Measurements from ENCODE around the gene KCTD20.
"Not testable (repeated sequence)": the region's sequence is repeated elsewhere in the genome, so short reads cannot be mapped to it uniquely, and the experiment has no call there.

Gene KCTD20

GRCh38 chr6:36442671-36443470, at the start of gene KCTD20, which contains the start of gene PXT1:
KCTD20 (plus strand) TSS chr6:36443000; CDS start chr6:36470098, 27,098 bp downstream.
PXT1 (minus strand) TSS chr6:36442854; CDS start chr6:36426082, 16,772 bp downstream.
- peak; percentile 60 for DNase-seq

DNA sequence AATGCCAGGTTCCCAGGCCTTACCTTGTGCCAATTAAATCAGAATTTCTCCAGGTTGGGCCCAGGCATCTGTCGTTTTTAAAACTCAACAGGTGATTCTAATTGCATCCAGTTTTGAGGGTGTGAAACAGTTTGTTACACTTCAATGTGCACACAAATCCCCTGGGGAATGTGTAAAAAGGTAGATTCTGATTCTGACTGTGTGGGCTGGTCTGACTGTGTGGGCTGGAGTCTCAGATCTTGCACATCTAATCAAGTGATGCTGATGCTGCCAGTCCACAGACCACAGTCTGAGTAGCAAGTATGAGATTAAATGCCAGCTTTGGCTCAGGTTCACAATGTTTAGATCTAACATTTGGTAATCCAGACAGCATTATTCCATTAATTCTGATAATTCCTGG, 42.8 kb upstream of the KCTD20 start:
- no peak for DNase-seq

DNA sequence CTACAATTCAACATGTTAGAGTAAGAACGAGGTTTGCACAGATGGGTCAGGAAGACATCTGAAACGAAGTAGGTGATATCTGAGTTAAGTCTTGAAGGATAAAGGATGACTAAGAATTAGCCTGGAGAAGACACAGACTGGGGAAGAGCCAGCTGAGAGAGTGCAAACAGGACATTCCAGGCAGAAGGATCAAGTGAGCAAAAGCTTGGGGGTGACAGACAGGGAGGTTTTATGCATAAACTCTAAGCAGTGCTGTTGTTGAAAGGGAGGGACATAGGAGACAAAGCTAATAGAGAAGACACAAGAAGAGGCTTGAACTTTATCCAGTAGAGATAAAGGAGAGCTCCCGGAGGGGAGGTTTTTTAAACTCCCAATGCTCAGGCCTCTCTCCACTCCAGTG, 40.3 kb upstream of the KCTD20 start:
- DNase-seq = no peak

GRCh38 chr6:36404164-36404563, 38.6 kb upstream of the KCTD20 start:
- no peak for DNase-seq

DNA sequence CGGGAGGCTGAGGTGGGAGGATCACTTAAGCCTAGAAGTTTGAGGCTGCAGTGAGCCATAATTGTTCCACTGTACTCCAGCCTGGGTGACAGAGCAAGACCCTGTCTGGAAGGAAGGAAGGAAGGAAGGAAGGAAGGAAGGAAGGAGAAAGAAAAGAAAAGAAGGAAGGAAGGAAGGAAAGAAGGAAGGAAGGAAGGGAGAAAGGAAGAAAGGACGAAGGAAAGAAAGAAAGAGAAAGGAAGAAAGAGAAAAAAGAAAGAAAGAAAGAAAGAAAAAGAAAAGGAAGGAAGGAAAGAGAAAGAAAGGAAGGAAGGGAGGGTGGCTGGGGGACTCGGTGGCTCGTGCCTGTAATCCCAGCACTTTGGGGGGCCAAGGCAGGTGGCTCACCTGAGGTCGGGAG, 33.1 kb upstream of the KCTD20 start:
- DNase-seq = not testable (repeated sequence)

DNA sequence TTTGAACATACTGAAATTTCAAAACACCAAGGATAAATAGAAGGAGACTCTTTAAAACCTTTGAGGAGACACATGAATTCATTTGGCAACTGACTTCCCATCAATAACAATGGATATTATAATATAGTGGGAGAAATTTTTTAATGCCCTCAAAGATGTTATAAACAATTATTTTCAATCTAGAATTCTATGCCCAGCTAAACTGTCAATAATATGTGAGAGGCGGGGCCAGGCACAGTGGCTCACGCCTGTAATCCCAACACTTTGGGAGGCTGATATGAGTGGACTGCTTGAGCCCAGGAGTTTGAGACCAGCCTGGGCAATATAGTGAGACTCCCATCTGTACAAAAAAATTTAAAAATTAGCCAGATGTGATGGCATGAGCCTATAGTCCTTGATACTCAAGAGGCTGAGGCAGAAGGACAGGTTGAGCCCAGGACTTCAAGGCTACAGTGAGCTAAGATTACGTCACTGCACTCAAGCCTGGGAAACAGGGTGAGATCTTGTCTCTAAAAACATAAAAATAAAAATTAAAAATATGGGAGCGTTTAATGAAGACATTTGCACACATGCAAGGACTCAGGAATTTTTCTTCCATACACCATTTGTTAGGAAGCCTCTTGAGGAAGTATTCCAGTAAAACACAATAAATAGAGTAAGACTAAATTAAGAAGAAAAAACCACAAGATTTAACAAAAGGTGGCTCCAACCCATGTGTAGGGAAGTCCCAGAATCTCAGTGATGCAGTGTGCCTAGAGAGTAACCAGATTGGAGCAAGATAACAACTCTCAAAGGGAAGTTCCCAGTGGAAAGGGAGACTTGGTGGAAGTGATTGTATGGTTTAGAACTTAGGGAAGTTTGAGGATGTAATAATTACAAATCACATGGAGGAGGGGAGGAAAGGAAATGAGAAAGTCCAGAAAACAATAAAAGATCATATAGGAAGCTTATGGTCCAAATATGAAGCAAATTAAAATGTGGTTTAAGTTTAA, 29.0 kb upstream of the KCTD20 start:
- no peak for DNase-seq

DNA sequence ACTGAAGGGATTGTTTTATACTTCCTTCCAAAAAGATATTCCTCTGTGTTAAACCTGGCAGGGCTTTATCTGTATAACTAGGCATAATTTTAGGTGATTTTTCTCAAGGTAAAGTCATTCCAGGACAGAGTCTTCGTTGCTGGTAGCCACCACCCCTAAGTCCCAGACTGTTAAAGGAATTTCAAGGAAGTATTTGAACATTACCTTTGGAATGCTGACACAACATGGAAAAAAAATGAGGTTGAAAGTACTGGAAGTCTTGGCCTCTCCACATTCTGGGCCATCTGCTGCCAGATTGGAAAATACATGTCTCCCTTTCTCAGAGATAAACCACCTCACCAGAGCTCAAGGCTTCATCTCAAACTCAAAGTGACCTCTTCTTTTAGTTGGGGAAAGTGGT, 28.3 kb upstream of the KCTD20 start:
- DNase-seq = no peak

- DNase-seq = no peak
These were observed 24.2 kb upstream of the KCTD20 start for GRCh38 chr6:36418558-36418957.

GRCh38 chr6:36419310-36419709, 23.5 kb upstream of the KCTD20 start:
- DNase-seq = no peak

DNA sequence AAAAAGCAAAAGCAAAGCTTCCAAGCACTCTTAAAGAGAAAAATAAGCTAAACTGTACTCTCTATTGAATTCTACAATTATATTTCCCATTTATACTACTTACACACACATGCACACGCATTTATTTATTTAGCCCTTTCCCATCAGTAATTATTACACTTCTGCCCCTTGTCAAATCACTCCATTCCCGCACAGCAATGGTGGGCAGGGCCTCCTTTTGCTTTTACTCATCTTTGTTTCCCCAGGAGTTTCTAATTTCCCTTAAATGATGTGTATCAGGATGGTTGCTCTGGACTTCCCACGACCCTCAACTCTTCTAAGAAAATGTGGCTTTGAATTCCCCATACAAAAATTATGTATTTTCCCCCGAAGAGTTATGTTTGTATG, 20.1 kb upstream of the KCTD20 start:
- DNase-seq = no peak

GRCh38 chr6:36423101-36423824, 19.5 kb upstream of the KCTD20 start:
- DNase-seq = peak; percentile 98

GRCh38 chr6:36426622-36427021, 16.2 kb upstream of the KCTD20 start:
- no peak for DNase-seq

DNA sequence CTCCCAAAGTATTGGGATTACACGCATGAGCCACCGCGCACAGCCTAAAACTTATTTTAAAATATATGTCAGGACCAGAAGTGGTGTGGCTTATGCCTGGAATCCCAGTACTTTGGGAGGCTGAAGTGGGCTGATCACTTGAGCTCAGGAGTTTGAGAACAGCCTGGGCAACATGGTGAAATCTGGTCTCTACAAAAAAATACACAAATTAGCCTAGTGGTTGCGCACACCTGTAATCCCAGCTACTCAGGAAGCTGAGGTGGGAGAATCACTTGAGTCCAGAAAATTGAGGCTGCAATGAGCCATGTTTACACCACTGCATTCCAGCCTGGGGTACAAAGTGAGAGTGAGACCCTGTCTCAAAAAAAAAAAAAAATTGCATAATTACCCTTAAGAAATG, 13.9 kb upstream of the KCTD20 start:
- DNase-seq = no peak

GRCh38 chr6:36430351-36430750, 12.4 kb upstream of the KCTD20 start:
- DNase-seq = no peak

- DNase-seq = no peak
These were observed 11.6 kb upstream of the KCTD20 start for GRCh38 chr6:36431197-36431596.

DNA sequence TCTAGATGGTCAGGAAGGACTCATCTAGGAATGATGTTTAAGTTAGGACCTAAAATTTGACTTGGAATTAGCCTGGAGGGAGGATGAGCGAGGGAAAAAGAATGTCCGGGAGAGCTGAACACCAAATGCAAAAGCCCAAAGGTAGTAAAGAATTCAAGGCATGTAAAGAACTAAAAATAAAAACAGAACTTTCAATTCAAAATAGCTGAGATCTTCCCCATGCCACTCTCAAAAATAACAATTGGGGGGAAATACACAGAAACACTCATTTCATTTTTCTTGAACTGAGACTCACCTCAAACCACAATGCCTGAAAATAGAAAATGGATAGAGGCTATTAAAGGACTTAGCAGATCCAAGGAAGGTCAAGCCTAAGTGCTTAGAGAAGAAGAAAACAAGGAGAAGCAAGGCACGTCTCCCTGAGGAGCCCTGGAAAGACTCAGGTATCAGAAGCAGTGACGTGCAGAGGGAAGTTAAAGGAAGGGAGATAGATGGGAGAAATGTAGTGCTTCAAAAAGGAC, 10.6 kb upstream of the KCTD20 start:
- no peak for DNase-seq

- DNase-seq = no peak
These were observed 6.3 kb upstream of the KCTD20 start for GRCh38 chr6:36436466-36436865.

DNA sequence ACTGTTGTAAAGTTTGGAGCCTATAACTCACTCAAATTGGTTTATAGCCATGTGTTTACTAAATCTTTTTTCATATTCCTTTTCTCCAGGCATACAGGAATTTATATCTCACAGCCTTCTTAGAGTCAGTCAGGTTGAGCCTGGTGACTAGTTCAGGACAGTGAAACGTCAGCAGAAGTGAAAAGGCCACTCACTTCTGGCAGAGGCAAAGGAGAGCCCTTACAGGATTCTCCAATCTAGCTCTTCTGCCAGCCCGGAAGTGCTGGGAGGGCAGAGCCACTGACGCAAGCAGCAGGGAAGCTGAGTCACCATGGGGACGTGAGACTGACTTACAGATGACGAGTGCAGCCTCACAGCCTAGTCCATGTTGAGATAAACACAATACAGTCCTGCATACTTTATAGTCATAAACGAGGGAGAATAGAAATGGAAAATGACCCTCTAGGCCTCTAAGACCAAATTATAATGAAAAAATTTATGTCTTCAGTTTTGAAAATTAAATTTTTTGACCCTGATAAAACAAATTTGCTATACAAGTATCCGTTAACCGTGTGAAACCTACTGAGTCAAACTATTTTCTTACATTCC, 1.4 kb upstream of the KCTD20 start:
- DNase-seq = peak; percentile 84

DNA sequence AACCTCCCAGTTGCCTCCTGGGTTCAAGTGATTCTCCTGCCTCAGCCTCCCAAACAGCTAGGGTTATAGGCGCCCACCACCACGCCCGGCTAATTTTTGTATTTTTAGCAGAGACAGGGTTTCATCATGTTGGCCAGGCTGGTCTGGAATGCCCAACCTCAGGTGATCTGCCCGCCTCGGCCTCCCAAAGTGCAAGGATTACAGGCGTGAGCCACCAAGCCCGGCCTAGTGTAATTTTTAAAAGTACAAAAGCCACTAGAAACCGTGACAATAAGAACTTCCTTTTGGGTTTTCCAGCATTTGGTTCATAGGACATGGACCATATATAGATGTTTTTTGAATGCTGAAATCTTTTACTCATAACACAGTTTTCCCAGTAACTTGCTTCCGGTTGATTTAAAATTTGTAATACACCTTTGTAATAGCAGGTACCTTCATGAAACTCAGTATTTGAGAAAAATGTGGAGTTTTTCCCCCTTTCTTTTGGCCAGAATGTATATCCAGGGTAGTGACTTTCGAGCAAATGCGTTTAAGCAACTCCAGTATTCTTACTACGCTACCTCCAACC, 613 bp upstream of the KCTD20 start:
- DNase-seq = peak; percentile 53

DNA sequence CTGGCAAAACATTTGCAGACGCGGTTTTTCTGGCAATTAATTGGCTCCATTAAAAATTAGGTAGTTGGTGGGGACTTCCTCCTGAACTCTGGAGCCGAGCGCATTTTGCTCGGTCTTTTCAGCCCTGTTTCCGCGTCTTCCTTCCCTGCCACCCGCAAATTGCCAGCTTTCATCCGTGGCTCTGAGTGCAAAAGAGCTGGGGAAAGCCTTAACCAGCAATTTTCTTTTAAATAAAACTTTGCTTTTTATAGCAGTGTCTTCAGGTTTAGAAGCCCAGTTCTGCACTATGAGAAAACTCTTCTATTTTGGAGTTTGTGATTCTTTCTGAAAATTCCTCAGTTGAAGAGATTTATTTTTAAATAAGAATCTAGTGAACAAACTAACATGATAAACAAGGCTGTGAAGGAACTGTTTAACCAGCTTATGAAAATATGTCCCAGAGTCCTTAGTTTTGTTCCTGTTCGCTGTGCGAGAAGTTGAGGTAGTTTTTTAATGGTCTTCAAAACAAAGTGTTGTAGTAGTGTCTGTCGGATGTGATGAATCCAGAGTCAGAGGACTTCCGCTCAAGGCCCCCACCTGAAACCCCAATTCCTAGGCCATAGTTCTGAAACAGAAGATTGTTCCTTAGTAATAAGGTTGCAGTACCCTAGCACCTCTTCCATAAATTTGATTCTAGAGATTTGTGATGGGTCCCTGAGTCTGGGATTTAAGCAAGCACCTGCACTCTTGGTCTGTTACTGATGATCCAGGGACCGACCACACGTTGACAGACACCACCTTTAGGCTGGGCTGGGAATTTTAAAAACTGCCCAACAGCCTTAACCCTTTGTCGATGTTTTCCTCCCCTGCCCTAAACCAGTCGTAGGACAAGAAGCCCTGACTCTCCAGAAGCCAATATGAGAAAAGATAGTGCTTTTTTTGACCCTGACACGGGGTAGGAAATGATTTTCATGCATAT, 950 bp downstream of the KCTD20 start:
- DNase-seq = peak; percentile 46

DNA sequence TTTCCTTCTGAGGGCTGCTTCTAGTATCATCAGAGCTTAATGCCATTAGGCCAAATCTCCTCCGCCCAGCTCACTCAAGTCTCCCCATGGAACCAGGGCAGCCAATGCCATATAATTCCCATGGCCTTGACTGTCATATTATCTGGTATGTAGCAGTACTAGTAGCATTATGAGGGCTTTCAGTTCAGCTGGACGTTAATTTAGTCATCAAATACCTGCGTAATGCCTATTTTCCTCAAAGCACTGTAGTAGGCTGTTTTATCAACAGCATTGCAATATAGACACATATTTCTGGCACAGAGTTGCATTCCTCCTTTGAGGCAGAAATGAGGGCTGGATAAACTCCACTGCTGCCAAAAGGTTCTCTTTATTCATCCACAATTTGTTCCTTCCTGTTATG, 1.7 kb downstream of the KCTD20 start:
- no peak for DNase-seq
